ENCODE data around the gene CERS2. TPM values are rescaled to one million over a fixed set of nuclear protein-coding genes. Genes with fewer than 3 reads are reported as not detected.

Gene CERS2
- total RNA-seq, 1 donor from 2014 or later = 159 TPM

GRCh38 chr1:150997949-150998348 is 23.3 kb upstream of the CERS2 start:
- DNase-seq (ENCODE audit: low spot score) = no peak

- no peak for DNase-seq (ENCODE audit: low spot score)
These were observed 22.7 kb upstream of the CERS2 start for GRCh38 chr1:150997126-150997872.

- no peak for DNase-seq (ENCODE audit: low spot score)
These were observed 21.3 kb upstream of the CERS2 start for GRCh38 chr1:150995896-150996295.

GRCh38 chr1:150995460-150995859 is 20.8 kb upstream of the CERS2 start:
- DNase-seq (ENCODE audit: low spot score) = no peak

GRCh38 chr1:150994248-150994647 is 19.6 kb upstream of the CERS2 start:
- no peak for DNase-seq (ENCODE audit: low spot score)

GRCh38 chr1:150992626-150993025 is 18.0 kb upstream of the CERS2 start:
- DNase-seq (ENCODE audit: low spot score) = no peak

- no peak for DNase-seq (ENCODE audit: low spot score)
These were observed 13.3 kb upstream of the CERS2 start for GRCh38 chr1:150987924-150988323.

GRCh38 chr1:150985179-150985825 is 10.7 kb upstream of the CERS2 start:
- DNase-seq (ENCODE audit: low spot score) = no peak

- DNase-seq (ENCODE audit: low spot score) = no peak
These were observed 7.4 kb upstream of the CERS2 start, which contains the start of gene ANXA9 for GRCh38 chr1:150981805-150982712. ANXA9 (plus strand) TSS chr1:150982292; CDS start chr1:150983106, 814 bp downstream.

GRCh38 chr1:150981177-150981804 is 6.7 kb upstream of the CERS2 start:
- no peak for DNase-seq (ENCODE audit: low spot score)

- peak; percentile 94 for DNase-seq (ENCODE audit: low spot score)
These were observed 4.7 kb upstream of the CERS2 start for GRCh38 chr1:150979092-150980056.

- DNase-seq (ENCODE audit: low spot score) = peak; percentile 92
These were observed 2.5 kb upstream of the CERS2 start for GRCh38 chr1:150976879-150977694.

GRCh38 chr1:150976401-150976821 is 1.8 kb upstream of the CERS2 start:
- DNase-seq (ENCODE audit: low spot score) = no peak

GRCh38 chr1:150973836-150974579 is 627 bp downstream of the CERS2 start:
- DNase-seq (ENCODE audit: low spot score) = no peak

GRCh38 chr1:150973258-150973835 is 1.3 kb downstream of the CERS2 start:
- no peak for DNase-seq (ENCODE audit: low spot score)

GRCh38 chr1:150972417-150972940 is 2.2 kb downstream of the CERS2 start:
- no peak for DNase-seq (ENCODE audit: low spot score)

GRCh38 chr1:150971583-150972416 is 2.8 kb downstream of the CERS2 start:
- no peak for DNase-seq (ENCODE audit: low spot score)

Measured in mesenteric fat pad (tissue), 1 donor.